Keratinocyte (primary cell): ENCODE measurements around the gene HMGN5.

Source experiments
- CTCF ChIP-seq, 3 experiments: IDR thresholded peaks in 1 of 3; conservative IDR thresholded peaks in 1 of 3; optimal IDR thresholded peaks in 1 of 3; 2 replicates in 2 of 3; 3 replicates in 1 of 3; pipeline versions ENCODE3 to v1.5.1; 2011; ENCODE audit warnings: low read length in 3 of 3, mild to moderate bottlenecking in 3 of 3, moderate library complexity in 2 of 3, control low read depth in 1 of 3, inconsistent platforms in 1 of 3; ENCODE audit not compliant: insufficient read depth in 2 of 3; ENCODE audit errors: extremely low read depth in 1 of 3
- EZH2 ChIP-seq: IDR thresholded peaks from one replicate; pipeline ENCODE4 v1.6.1; 2012; ENCODE audit warnings: inconsistent platforms, mild to moderate bottlenecking, low read length, moderate library complexity

- TF ChIP-seq CTCF (optimal IDR thresholded peaks at IDR 0.05 in 1 of 3, IDR thresholded peaks at IDR 0.05 in 1 of 3, conservative IDR thresholded peaks at IDR 0.05 in 1 of 3; ENCODE audit: extremely low read depth in 1 of 3, insufficient read depth in 2 of 3, low read length in 3 of 3): no peak
- no peak for TF ChIP-seq EZH2
Observed at GRCh38 chrX:81231476-81231875, 29.8 kb upstream of the HMGN5 start.
